GM18505 (cell line): ENCODE results near the gene HKDC1.

Experiments used
- ATAC-seq: cut with Tn5 transposase; IDR thresholded peaks from one replicate; pipeline ENCODE4 v1.9.1; 2021; ENCODE audit not compliant: unreplicated experiment
- POLR2A ChIP-seq: IDR thresholded peaks from 4 replicates; pipeline ENCODE4 v1.6.1; 2011; ENCODE audit warnings: borderline replicate concordance; ENCODE audit not compliant: insufficient read depth, insufficient read length; ENCODE audit errors: extremely low read depth

Gene HKDC1

GRCh38 chr10:69202332-69202731 is 17.8 kb upstream of the HKDC1 start:
- TF ChIP-seq POLR2A = no peak
- no peak for ATAC-seq

- ATAC-seq = no peak
- TF ChIP-seq POLR2A = no peak
Measured at GRCh38 chr10:69208761-69209160, 11.4 kb upstream of the HKDC1 start.

- no peak for TF ChIP-seq POLR2A
- no peak for ATAC-seq
Measured at GRCh38 chr10:69209787-69210484, 10.2 kb upstream of the HKDC1 start.

- no peak for TF ChIP-seq POLR2A
- no peak for ATAC-seq
Measured at GRCh38 chr10:69211104-69211503, 9.0 kb upstream of the HKDC1 start.

- no peak for ATAC-seq
- no peak for TF ChIP-seq POLR2A
Measured at GRCh38 chr10:69211524-69211923, 8.6 kb upstream of the HKDC1 start.

- TF ChIP-seq POLR2A = no peak
- no peak for ATAC-seq
Measured at GRCh38 chr10:69213591-69214311, 6.4 kb upstream of the HKDC1 start.

- no peak for TF ChIP-seq POLR2A
Measured at GRCh38 chr10:69214666-69215131, 5.4 kb upstream of the HKDC1 start.

GRCh38 chr10:69215405-69216171 is 4.5 kb upstream of the HKDC1 start:
- ATAC-seq = no peak

More at GRCh38 chr10:69214666-69215131, 5.4 kb upstream of the HKDC1 start:
- ATAC-seq = no peak

GRCh38 chr10:69216577-69217118 is 3.5 kb upstream of the HKDC1 start:
- no peak for ATAC-seq

More at GRCh38 chr10:69215405-69216171, 4.5 kb upstream of the HKDC1 start:
- TF ChIP-seq POLR2A = no peak

GRCh38 chr10:69217119-69217754 is 2.9 kb upstream of the HKDC1 start:
- ATAC-seq = no peak

More at GRCh38 chr10:69216577-69217118, 3.5 kb upstream of the HKDC1 start:
- TF ChIP-seq POLR2A = no peak

GRCh38 chr10:69218831-69219230 is 1.3 kb upstream of the HKDC1 start:
- TF ChIP-seq POLR2A = no peak
- no peak for ATAC-seq

More at GRCh38 chr10:69217119-69217754, 2.9 kb upstream of the HKDC1 start:
- no peak for TF ChIP-seq POLR2A

GRCh38 chr10:69220507-69220906 is 375 bp downstream of the HKDC1 start:
- ATAC-seq = no peak
- no peak for TF ChIP-seq POLR2A
